ENCODE data around the gene GNAO1. TPM values are rescaled to one million over a fixed set of nuclear protein-coding genes. Genes with fewer than 3 reads are reported as not detected.
"Not testable (repeated sequence)": the region's sequence is repeated elsewhere in the genome, so short reads cannot be mapped to it uniquely, and the experiment has no call there.

GNAO1 gene
- total RNA-seq, 1 donor from 2014 or later: not detected

- FAIRE-seq: no peak
- peaks cover 7% of the 10 kb centered on the region for H3K36me3 ChIP-seq (ENCODE audit: control insufficient read depth, insufficient read depth, low read length)
- TF ChIP-seq CTCF (IDR thresholded peaks at IDR 0.05; ENCODE audit: insufficient read depth, low read length, severe bottlenecking): no peak
These were observed 196.1 kb downstream of the GNAO1 start for GRCh38 chr16:56387396-56387795.

GRCh38 chr16:56388209-56388608, 196.9 kb downstream of the GNAO1 start:
- H3K4me3 ChIP-seq (ENCODE audit: low read depth, low read length): no peak overlapping the region
- DNase-seq (ENCODE audit: low read depth): peak; percentile 50
- no peaks in the 10 kb centered on the region for H3K27me3 ChIP-seq (ENCODE audit: control insufficient read depth, insufficient read depth, low read length)
- peaks cover 7% of the 10 kb centered on the region for H3K36me3 ChIP-seq (ENCODE audit: control insufficient read depth, insufficient read depth, low read length)
- no peak for TF ChIP-seq CTCF (IDR thresholded peaks at IDR 0.05; ENCODE audit: insufficient read depth, low read length, severe bottlenecking)
- no peak for FAIRE-seq

More at GRCh38 chr16:56387396-56387795, 196.1 kb downstream of the GNAO1 start:
- DNase-seq (ENCODE audit: low read depth): no peak
- no peak overlapping the region for H3K4me3 ChIP-seq (ENCODE audit: low read depth, low read length)
- no peaks in the 10 kb centered on the region for H3K27me3 ChIP-seq (ENCODE audit: control insufficient read depth, insufficient read depth, low read length)

GRCh38 chr16:56389554-56389953, 198.3 kb downstream of the GNAO1 start:
- FAIRE-seq: no peak
- H3K27me3 ChIP-seq (ENCODE audit: control insufficient read depth, insufficient read depth, low read length): no peaks in the 10 kb centered on the region
- no peak overlapping the region for H3K4me3 ChIP-seq (ENCODE audit: low read depth, low read length)
- peaks cover 7% of the 10 kb centered on the region for H3K36me3 ChIP-seq (ENCODE audit: control insufficient read depth, insufficient read depth, low read length)
- DNase-seq (ENCODE audit: low read depth): peak; percentile 83
- TF ChIP-seq CTCF (IDR thresholded peaks at IDR 0.05; ENCODE audit: insufficient read depth, low read length, severe bottlenecking): no peak

GRCh38 chr16:56396724-56397123, 205.4 kb downstream of the GNAO1 start:
- not testable (repeated sequence) for H3K4me3 ChIP-seq (ENCODE audit: low read depth, low read length); DNase-seq (ENCODE audit: low read depth); FAIRE-seq; H3K27me3 ChIP-seq (ENCODE audit: control insufficient read depth, insufficient read depth, low read length); H3K36me3 ChIP-seq (ENCODE audit: control insufficient read depth, insufficient read depth, low read length)

GRCh38 chr16:56399047-56399446, 207.8 kb downstream of the GNAO1 start:
- no peak overlapping the region for H3K4me3 ChIP-seq (ENCODE audit: low read depth, low read length)
- no peak for FAIRE-seq
- no peak for TF ChIP-seq CTCF (IDR thresholded peaks at IDR 0.05; ENCODE audit: insufficient read depth, low read length, severe bottlenecking)
- DNase-seq (ENCODE audit: low read depth): no peak
- peaks cover 12% of the 10 kb centered on the region for H3K36me3 ChIP-seq (ENCODE audit: control insufficient read depth, insufficient read depth, low read length)
- H3K27me3 ChIP-seq (ENCODE audit: control insufficient read depth, insufficient read depth, low read length): no peaks in the 10 kb centered on the region

- Histone ChIP-seq H3K4me3 (ENCODE audit: low read depth, low read length) (no peak overlapping the region), H3K36me3 (ENCODE audit: control insufficient read depth, insufficient read depth, low read length) (peaks cover 12% of the 10 kb centered on the region), H3K27me3 (ENCODE audit: control insufficient read depth, insufficient read depth, low read length) (no peaks in the 10 kb centered on the region)
- DNase-seq (ENCODE audit: low read depth): no peak
- no peak for TF ChIP-seq CTCF (IDR thresholded peaks at IDR 0.05; ENCODE audit: insufficient read depth, low read length, severe bottlenecking)
- FAIRE-seq: no peak
These were observed 208.2 kb downstream of the GNAO1 start for GRCh38 chr16:56399486-56399885.

All from bronchial epithelial cell (primary cell).